Measurements from ENCODE around the gene NAPSA.
A peak's percentile ranks its signal among the peaks of the same experiment; 100 is the strongest.
"Not testable (repeated sequence)": the region's sequence is repeated elsewhere in the genome, so short reads cannot be mapped to it uniquely, and the experiment has no call there.

NAPSA gene

DNA sequence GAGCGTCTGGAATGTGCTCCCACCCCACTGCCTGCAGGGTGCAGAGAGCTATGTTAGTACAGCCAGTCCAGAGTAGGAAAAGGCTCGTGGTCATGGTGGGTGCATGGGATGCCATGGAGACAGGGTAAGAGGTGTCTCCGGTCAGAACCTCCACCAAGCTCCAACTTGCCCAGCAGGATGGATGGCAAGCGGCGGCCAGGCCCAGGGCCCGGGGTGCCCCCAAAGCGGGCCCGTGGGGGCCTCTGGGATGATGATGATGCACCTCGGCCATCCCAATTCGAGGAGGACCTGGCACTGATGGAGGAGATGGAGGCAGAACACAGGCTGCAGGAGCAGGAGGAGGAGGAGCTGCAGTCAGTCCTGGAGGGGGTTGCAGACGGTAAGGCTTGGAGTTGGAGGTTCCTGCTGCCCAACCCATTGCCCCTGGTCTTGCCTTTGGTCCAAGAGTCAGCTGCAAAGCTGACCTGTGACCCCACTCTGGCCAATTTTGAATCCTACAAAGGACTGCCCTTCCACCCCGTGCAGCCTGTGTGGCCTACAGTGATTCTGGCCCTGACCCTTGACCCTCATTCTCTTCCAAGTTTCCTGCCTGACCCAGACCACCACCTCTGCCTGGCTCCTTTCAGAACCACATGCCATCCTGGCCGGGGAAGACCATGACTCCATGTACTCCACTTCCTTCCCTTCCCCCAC, 33.4 kb upstream of the NAPSA start:
- no peaks in the 10 kb centered on the region for H3K9me3 ChIP-seq (replicated peaks; ENCODE audit: low read length)
- H3K4me3 ChIP-seq (ENCODE audit: low read length): no peak overlapping the region
- H3K9ac ChIP-seq (ENCODE audit: low read depth, low read length): no peak overlapping the region
- no peak overlapping the region for H3K4me2 ChIP-seq (ENCODE audit: low read length)
- no peaks in the 10 kb centered on the region for H3K4me1 ChIP-seq (ENCODE audit: control insufficient read depth, insufficient read depth, low read length)
- no peaks in the 10 kb centered on the region for H3K27me3 ChIP-seq (ENCODE audit: control insufficient read depth, insufficient read depth, low read length)
- peaks cover 5% of the 10 kb centered on the region for H3K36me3 ChIP-seq (ENCODE audit: insufficient read depth, low read length)

DNA sequence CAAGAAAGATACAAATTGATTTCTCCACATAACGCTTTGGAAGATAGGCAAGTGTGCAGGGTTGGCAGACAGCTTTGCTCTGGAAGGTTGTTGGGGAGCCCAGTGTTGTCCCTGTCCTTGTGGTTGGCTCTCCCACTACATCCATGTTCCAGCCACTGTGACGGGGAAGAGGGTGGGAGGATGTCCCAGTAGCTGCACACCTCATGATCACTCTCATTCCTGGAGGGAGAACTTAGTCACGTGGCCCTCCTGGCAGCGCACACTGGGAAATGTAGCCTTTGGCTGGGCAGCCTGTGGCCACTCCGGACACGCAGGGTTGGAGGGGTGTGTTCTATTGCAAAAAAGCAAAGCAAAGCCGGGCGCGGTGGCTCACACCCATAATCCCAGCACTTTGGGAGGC, 28.6 kb upstream of the NAPSA start:
- no peaks in the 10 kb centered on the region for H3K4me1 ChIP-seq (ENCODE audit: control insufficient read depth, insufficient read depth, low read length)
- no peak overlapping the region for H3K4me2 ChIP-seq (ENCODE audit: low read length)
- H3K36me3 ChIP-seq (ENCODE audit: insufficient read depth, low read length): peaks cover 4% of the 10 kb centered on the region
- H3K27me3 ChIP-seq (ENCODE audit: control insufficient read depth, insufficient read depth, low read length): no peaks in the 10 kb centered on the region
- H3K9me3 ChIP-seq (replicated peaks; ENCODE audit: low read length): no peaks in the 10 kb centered on the region
- no peak overlapping the region for H3K9ac ChIP-seq (ENCODE audit: low read depth, low read length)
- no peak overlapping the region for H3K4me3 ChIP-seq (ENCODE audit: low read length)

DNA sequence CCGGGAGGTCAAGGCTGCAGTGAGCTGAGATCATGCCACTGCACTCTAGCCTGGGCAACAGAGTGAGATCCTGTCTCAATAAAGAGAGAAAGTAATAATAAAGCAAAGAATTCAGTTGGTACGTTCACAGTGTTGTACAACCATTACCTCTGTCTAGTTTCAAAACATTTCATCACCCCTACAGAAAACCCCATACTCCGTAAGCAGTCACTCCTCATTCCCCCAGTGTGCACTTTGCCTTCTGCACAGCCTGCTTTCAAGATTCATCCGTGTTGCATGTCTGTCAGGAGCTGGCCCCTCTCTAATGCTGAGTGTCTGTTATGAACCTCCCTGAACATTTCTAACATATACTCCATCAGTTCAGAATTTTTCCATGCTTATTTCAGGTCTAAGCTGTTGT, 28.1 kb upstream of the NAPSA start:
- Histone ChIP-seq H3K4me2 (ENCODE audit: low read length) (no peak overlapping the region), H3K36me3 (ENCODE audit: insufficient read depth, low read length) (peaks cover 4% of the 10 kb centered on the region), H3K4me1 (ENCODE audit: control insufficient read depth, insufficient read depth, low read length) (no peaks in the 10 kb centered on the region), H3K27me3 (ENCODE audit: control insufficient read depth, insufficient read depth, low read length) (no peaks in the 10 kb centered on the region), H3K9ac (ENCODE audit: low read depth, low read length) (no peak overlapping the region), H3K4me3 (ENCODE audit: low read length) (no peak overlapping the region), H3K9me3 (replicated peaks; ENCODE audit: low read length) (no peaks in the 10 kb centered on the region)

DNA sequence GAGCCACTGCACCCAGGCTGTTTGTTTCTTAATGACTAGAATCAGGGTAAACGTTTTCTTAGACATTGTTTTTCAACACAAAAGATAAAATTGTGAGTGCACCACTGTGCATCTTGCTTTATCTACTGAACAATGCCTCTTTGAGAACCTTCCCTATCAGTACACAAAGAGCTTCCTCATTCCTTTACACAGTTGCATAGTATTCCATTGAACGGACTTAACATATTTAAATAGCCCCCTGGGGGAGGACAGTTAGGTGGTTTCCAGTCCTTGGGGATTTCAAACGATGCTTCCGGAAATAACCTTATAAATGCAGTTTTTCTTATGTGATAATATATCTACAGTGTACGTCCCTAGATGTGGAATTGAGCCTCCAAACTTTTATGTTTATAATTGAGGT, 27.3 kb upstream of the NAPSA start:
- Histone ChIP-seq H3K36me3 (ENCODE audit: insufficient read depth, low read length) (peaks cover 4% of the 10 kb centered on the region), H3K27me3 (ENCODE audit: control insufficient read depth, insufficient read depth, low read length) (no peaks in the 10 kb centered on the region)

DNA sequence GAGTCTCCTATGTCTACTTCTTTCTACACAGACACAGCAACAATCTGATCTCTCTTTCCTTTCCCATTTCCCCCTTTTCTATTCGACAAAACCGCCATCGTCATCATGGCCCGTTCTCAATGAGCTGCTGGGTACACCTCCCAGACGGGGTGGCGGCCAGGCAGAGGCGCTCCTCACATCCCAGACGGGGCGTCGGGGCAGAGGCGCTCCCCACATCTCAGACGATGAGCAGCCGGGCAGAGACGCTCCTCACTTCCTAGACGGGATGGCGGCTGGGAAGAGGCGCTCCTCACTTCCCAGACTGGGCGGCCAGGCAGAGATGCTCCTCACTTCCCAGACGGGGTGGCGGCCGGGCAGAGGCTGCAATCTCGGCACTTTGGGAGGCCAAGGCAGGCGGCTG, 25.5 kb upstream of the NAPSA start:
- not testable (repeated sequence) for H3K9ac ChIP-seq (ENCODE audit: low read depth, low read length); H3K27me3 ChIP-seq (ENCODE audit: control insufficient read depth, insufficient read depth, low read length); H3K4me3 ChIP-seq (ENCODE audit: low read length); H3K4me2 ChIP-seq (ENCODE audit: low read length); H3K4me1 ChIP-seq (ENCODE audit: control insufficient read depth, insufficient read depth, low read length); H3K9me3 ChIP-seq (replicated peaks; ENCODE audit: low read length); H3K36me3 ChIP-seq (ENCODE audit: insufficient read depth, low read length)

More for the DNA sequence above, 27.3 kb upstream of the NAPSA start:
- no peaks in the 10 kb centered on the region for H3K9me3 ChIP-seq (replicated peaks; ENCODE audit: low read length)
- H3K4me1 ChIP-seq (ENCODE audit: control insufficient read depth, insufficient read depth, low read length): no peaks in the 10 kb centered on the region
- no peak overlapping the region for H3K9ac ChIP-seq (ENCODE audit: low read depth, low read length)
- H3K4me2 ChIP-seq (ENCODE audit: low read length): no peak overlapping the region
- no peak overlapping the region for H3K4me3 ChIP-seq (ENCODE audit: low read length)

DNA sequence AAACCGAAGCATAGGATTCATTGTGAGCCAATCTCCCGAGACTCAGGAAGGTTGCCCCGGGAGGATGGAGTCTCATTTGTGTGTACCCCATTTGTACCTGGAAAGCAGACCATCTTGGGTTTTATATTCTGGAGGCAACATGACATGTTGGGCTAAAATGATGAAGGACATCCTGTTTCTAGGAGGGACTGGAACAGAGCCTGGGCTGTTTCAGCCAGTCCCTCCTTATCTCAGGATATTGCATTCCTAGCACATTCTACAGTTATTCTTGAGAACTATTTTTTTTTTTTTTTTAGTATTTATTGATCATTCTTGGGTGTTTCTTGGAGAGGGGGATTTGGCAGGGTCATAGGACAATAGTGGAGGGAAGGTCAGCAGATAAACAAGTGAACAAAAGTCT, 24.9 kb upstream of the NAPSA start:
- not testable (repeated sequence) for H3K9me3 ChIP-seq (replicated peaks; ENCODE audit: low read length); H3K4me3 ChIP-seq (ENCODE audit: low read length); H3K27me3 ChIP-seq (ENCODE audit: control insufficient read depth, insufficient read depth, low read length); H3K4me2 ChIP-seq (ENCODE audit: low read length); H3K4me1 ChIP-seq (ENCODE audit: control insufficient read depth, insufficient read depth, low read length); H3K36me3 ChIP-seq (ENCODE audit: insufficient read depth, low read length); H3K9ac ChIP-seq (ENCODE audit: low read depth, low read length)

DNA sequence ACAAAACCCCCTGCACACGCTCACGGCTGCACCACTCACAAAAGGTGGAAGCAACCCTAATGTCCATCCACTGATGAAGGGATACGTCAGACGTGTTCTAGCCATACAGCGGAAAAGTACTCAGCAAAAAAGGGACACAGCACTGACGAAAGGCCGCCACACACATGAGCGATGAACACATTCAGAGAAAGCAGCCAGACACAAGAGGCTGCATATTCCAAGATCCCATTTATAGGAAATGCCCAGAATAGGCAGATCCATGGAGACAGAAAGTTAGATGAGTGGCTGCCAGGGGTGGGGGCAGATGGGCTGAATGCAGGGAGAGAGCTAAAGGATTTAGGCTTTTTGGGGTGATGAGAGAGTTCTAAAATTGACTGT, 22.4 kb upstream of the NAPSA start:
- Histone ChIP-seq H3K27me3 (ENCODE audit: control insufficient read depth, insufficient read depth, low read length) (no peaks in the 10 kb centered on the region), H3K9me3 (replicated peaks; ENCODE audit: low read length) (no peaks in the 10 kb centered on the region), H3K36me3 (ENCODE audit: insufficient read depth, low read length) (peaks cover 3% of the 10 kb centered on the region), H3K4me1 (ENCODE audit: control insufficient read depth, insufficient read depth, low read length) (peaks cover 14% of the 10 kb centered on the region), H3K4me2 (ENCODE audit: low read length) (no peak overlapping the region), H3K4me3 (ENCODE audit: low read length) (no peak overlapping the region), H3K9ac (ENCODE audit: low read depth, low read length) (no peak overlapping the region)

DNA sequence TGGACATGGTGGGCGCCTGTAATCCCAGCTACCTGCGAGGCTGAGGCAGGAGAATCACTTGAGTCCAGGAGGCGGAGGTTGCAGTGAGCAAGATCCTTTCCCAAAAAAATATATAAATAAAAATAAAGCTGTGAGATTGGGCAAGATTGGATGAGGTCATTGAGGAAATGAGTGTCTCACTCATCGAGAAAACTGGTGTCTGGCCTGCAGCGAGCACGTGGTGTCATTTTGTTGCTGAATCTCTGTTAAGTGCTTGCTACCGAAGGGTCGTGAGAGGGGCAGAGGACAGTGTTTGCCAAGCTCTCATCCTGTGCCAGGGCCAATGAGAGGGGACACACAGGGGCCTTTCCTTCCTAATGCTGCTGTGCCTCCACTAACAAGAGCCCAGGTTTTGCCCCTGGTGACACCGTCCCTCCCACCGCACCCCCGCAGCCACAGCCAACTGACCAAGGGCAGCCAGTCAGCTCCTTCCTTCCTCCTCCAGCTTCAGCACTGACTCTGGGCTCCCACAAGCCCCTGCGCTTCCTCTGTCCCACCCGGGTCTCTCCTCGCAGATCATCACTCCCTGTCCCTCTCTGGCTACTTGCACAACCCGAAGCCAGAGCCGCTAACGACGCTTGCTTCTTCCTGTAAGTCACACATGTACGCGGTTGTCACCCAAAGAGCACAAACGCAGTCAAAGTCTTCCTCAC, 21.9 kb upstream of the NAPSA start:
- Histone ChIP-seq H3K36me3 (ENCODE audit: insufficient read depth, low read length) (peaks cover 2% of the 10 kb centered on the region), H3K4me3 (ENCODE audit: low read length) (no peak overlapping the region), H3K27me3 (ENCODE audit: control insufficient read depth, insufficient read depth, low read length) (no peaks in the 10 kb centered on the region), H3K9ac (ENCODE audit: low read depth, low read length) (no peak overlapping the region), H3K9me3 (replicated peaks; ENCODE audit: low read length) (no peaks in the 10 kb centered on the region), H3K4me2 (ENCODE audit: low read length) (no peak overlapping the region), H3K4me1 (ENCODE audit: control insufficient read depth, insufficient read depth, low read length) (peaks cover 14% of the 10 kb centered on the region)

DNA sequence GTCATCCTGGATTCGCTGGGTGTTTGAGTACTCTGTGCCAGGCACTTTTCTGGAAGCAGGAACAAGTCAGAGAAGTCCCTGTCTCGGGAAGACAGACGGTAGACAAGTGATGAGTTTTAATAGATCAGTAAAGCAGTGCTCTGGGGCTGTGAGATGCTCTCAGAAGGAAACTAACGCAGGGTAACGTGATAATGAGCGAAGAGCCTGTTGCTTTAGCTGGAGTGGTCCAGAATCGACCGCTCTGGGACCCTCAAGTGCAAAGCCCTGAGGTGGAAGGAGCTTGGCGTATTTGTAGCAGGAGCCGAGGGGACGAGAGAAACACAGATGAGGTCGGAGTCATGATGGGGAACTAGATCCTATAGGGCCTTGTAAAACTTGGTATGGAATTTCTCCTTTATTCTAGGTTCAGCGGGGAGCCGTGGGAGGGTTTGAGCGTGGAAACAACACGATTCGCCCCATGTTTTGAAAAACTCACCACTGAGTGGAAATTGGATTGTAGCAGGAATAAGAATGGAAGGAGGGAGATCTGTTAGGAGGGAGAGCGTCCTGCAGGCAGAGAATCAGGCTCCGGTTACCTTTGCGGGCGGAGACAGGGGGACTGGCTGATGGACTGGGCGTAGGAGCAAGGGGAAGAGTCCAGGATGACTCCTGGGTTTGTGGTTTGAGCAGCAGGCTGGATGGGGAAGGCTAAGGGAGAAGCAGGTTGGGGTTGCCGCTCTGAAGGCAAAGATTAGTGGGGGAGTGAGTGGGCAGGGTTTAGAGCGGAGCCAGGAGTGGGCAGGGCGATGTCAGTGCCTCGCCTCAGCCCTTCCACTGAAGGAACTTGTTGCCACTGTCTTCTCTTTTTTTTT, 19.5 kb upstream of the NAPSA start:
- peaks cover 14% of the 10 kb centered on the region for H3K4me1 ChIP-seq (ENCODE audit: control insufficient read depth, insufficient read depth, low read length)
- H3K9ac ChIP-seq (ENCODE audit: low read depth, low read length): peak overlapping the region; percentile 90
- no peaks in the 10 kb centered on the region for H3K27me3 ChIP-seq (ENCODE audit: control insufficient read depth, insufficient read depth, low read length)
- no peaks in the 10 kb centered on the region for H3K9me3 ChIP-seq (replicated peaks; ENCODE audit: low read length)
- peak overlapping the region; percentile 71 for H3K4me3 ChIP-seq (ENCODE audit: low read length)
- H3K36me3 ChIP-seq (ENCODE audit: insufficient read depth, low read length): peaks cover 26% of the 10 kb centered on the region
- H3K4me2 ChIP-seq (ENCODE audit: low read length): peak overlapping the region; percentile 90

DNA sequence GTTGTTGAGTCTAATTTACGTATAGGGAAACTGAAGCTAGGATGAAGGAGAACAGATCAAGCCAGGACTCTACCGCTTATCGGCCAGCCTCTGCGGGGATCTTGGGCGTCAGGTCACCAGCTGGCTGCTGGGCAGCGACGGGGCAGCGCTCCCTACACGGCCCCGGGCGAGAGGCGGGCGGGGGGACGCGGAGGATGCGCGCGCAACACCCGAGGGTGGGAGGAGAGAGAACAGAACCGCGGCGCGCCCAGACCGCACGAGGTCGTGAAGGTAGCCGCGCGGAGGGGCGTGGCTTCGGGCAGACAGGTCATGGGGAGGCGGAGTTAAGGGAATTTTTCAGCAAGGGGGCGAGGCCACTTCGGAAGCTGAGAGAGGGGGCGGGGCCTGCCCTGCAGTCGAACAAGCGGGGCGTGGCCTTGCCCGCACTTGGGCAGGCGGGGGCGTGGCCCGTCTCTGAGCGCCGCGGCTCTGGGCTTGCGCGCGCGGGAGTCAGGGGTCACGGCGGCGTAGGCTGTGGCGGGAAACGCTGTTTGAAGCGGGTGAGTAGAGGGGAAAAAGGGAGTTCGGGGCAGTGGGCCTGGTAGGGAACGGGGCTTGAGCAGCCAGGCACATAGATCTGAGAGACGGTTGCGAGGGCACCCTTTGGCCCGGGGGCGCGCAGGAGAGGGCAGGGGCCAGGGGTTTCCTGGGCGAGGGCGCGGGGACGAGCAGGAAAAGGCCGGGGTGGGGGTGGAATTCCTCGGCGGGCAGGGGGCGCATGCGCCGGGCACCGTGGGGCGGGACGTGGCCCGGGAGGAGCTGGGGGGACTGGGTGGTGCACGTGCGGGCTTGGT, 18.6 kb upstream of the NAPSA start, which contains the start of gene POLD1:
Gene POLD1, plus strand, starts transcription at position 496 of the 833 bp plus-strand sequence. CDS start 14,505 bp downstream, outside the sequence.
- peak within 1 kb of the TSS; percentile 71 for H3K4me3 ChIP-seq (ENCODE audit: low read length)
- peaks cover 14% of the 10 kb centered on the region for H3K4me1 ChIP-seq (ENCODE audit: control insufficient read depth, insufficient read depth, low read length)
- H3K27me3 ChIP-seq (ENCODE audit: control insufficient read depth, insufficient read depth, low read length): no peaks in the 10 kb centered on the region
- H3K9ac ChIP-seq (ENCODE audit: low read depth, low read length): peak within 1 kb of the TSS; percentile 90
- peak within 1 kb of the TSS; percentile 90 for H3K4me2 ChIP-seq (ENCODE audit: low read length)
- H3K36me3 ChIP-seq (ENCODE audit: insufficient read depth, low read length): peaks cover 34% of the 10 kb centered on the region
- H3K9me3 ChIP-seq (replicated peaks; ENCODE audit: low read length): no peaks in the 10 kb centered on the region

All from skeletal muscle satellite cell (primary cell).